ENCODE data around the gene SIPA1L2. TPM values are rescaled to one million over a fixed set of nuclear protein-coding genes. Genes with fewer than 3 reads are reported as not detected.

Gene SIPA1L2
- total RNA-seq, 3 donors from 2014 or later = 5.3 to 13.8 (median 6.7) TPM

Other genes starting within 250 kb of the SIPA1L2 start
- gene MAP10, start 175.3 kb upstream of the SIPA1L2 start, total RNA-seq = 1 to 10 TPM in 2 of 3 donors, under 1 TPM in 1; 0.71 to 1.2 (median 1.1) TPM